GM12875 (cell line): ENCODE results near the gene CHCHD3.

Experiments used
- H3K4me3 ChIP-seq: one replicate; pipeline ENCODE4 v1.5.1; 2011; ENCODE audit warnings: low read depth, low read length, control low read depth
- TF ChIP-seq, protein P1 (sequence below): IDR thresholded peaks from 2 replicates; pipeline ENCODE4 v1.5.1; 2011; ENCODE audit warnings: low read depth, mild to moderate bottlenecking, control low read depth, inconsistent platforms, low read length, moderate library complexity, borderline replicate concordance; ENCODE audit not compliant: insufficient read depth

The CHCHD3 gene

DNA sequence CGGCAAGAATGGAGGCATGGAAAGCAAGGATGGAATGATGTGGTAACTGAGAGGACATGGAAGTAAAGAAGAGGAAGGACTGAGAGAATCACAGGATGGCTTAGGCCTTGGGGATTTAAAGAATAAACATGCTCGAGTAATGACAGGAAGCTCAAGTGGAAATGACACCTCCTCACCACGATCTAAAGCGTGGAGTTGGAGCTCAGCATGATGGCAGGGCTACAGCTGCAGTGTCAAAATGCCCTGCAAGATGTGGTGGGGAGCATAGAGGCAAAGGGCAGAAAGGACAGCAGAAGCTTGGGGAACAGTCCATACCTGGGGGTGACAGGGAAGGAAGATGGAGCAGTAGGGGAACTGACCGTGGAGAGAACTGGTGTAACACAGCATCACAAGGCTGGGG is 276.1 kb downstream of the CHCHD3 start:
- TF ChIP-seq, protein P1, sequence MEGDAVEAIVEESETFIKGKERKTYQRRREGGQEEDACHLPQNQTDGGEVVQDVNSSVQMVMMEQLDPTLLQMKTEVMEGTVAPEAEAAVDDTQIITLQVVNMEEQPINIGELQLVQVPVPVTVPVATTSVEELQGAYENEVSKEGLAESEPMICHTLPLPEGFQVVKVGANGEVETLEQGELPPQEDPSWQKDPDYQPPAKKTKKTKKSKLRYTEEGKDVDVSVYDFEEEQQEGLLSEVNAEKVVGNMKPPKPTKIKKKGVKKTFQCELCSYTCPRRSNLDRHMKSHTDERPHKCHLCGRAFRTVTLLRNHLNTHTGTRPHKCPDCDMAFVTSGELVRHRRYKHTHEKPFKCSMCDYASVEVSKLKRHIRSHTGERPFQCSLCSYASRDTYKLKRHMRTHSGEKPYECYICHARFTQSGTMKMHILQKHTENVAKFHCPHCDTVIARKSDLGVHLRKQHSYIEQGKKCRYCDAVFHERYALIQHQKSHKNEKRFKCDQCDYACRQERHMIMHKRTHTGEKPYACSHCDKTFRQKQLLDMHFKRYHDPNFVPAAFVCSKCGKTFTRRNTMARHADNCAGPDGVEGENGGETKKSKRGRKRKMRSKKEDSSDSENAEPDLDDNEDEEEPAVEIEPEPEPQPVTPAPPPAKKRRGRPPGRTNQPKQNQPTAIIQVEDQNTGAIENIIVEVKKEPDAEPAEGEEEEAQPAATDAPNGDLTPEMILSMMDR: no peak

DNA sequence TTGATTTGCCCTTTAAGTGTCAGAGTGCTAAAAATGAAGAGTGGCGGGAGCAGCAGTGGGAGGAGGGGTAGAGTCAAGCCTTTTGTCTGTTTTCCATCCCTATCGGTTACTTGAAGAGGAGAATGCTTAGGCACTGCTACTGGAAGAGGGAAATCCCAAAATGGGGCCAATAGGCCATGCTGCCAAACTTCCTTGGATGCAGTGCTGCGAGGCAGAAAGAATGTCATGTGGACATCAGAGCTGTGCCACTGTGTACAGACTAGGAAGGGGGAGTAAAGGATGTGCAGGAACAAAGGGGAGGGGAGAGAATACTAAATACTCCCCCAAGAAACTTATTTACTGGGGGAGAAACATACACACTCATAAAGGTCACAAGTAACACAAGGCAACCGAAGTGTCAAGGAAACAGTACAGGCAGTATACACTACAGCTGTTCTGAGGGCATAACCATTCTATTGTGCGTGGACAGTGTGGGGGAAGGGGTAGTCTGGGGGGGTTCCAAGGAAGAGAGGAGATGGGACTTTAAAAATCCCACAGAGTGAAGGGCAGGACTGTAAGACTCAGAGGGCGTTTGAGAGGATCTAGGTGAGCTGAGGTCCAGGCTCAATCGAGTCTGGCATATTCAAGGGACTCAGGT is 276.9 kb downstream of the CHCHD3 start:
- TF ChIP-seq, protein P1: no peak
- no peak overlapping the region for H3K4me3 ChIP-seq

More for the DNA sequence above, 276.1 kb downstream of the CHCHD3 start:
- H3K4me3 ChIP-seq: no peak overlapping the region

DNA sequence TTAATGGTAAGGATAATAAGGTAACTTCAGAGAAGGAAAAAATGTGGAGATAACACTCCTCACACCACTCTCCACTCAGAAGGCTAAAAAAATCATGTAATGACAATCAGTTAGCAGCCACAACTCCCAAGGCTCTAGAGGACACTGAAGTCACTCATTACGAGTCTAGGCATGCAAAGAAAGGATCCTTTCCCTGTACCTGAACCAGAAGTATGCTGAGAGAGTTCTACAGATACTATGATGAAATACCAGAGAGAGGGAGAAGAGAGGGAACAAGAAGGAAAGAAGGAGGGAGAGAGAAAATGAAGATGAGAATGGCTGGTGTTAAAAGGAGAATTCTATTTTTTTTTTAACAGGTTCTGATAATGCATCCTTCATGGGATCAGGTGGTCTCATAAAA is 281.4 kb downstream of the CHCHD3 start:
- TF ChIP-seq, protein P1: no peak
- H3K4me3 ChIP-seq: no peak overlapping the region

DNA sequence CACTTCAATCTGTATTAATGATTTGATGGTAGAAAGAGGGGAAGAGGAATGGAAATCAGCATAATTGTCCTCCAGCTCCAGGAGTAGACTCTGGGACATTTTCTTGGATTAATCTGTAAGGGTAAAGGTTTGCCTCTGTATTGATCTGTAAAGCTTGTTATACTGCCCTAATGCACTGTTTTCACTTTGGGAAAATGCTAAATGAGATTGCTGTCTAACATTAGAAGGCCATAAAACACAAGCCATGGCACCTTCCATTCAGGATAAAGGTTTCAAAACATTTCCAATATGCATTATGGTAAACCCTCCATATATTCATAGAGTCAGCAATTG is 282.8 kb downstream of the CHCHD3 start:
- TF ChIP-seq, protein P1: no peak
- no peak overlapping the region for H3K4me3 ChIP-seq

DNA sequence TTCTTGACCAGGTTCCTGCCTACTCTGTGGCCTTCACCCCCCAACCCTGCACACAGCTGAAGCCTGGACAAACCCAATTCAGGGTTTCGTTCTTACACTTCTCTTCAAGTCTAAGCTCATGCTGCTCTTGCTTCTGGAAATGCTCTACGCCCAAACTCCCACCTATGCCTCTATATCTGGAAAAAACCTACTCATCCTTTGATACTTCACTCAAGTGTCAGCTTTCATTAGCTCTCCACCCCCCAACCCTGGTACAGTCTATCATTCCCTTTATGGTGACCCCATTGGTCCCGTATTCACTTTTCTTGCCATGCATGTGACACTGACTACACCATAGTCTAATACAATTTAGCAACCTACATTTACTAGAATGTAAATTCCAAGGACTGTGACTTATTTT is 284.7 kb downstream of the CHCHD3 start:
- TF ChIP-seq, protein P1: no peak
- H3K4me3 ChIP-seq: no peak overlapping the region

DNA sequence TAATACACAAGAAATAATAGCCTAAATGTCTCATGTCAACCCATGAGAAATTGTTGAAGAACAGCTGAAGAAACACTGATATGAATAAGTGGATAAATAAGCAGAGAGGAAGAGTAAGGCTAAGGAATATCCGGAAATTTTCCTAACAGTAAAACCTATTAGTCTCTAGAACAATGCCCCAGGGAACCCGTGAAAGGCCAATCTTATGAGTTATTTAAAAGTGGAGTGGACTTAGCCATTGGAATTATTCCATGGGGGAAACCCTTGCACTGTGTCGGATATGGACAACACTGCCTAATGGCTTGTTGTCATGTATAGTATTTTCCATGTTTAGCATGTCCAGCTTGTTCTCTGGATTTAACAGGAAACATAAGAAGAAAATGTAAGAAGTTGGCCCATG is 288.4 kb downstream of the CHCHD3 start:
- TF ChIP-seq, protein P1: no peak
- H3K4me3 ChIP-seq: no peak overlapping the region

DNA sequence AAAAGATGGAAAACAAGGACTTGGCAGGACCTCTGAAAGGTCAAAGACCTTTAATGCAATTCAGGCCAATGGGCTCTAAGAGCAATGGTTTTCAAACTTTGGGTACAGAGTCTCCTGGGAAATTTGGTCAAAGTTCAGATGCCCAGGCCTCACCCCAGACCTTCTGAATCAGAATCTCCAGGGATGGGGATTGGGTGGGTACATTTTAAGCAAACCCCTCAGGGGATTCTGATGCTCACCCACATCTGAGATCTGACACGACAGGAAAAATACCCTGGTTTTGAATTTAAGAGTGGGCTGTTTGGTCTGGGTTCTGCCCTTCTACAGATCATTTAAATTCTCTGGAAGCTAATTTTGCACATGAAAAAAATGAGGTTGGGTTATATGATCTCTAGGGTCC is 290.9 kb downstream of the CHCHD3 start:
- TF ChIP-seq, protein P1: no peak
- no peak overlapping the region for H3K4me3 ChIP-seq
